Measurements from ENCODE around the gene SLC27A5.

DNA sequence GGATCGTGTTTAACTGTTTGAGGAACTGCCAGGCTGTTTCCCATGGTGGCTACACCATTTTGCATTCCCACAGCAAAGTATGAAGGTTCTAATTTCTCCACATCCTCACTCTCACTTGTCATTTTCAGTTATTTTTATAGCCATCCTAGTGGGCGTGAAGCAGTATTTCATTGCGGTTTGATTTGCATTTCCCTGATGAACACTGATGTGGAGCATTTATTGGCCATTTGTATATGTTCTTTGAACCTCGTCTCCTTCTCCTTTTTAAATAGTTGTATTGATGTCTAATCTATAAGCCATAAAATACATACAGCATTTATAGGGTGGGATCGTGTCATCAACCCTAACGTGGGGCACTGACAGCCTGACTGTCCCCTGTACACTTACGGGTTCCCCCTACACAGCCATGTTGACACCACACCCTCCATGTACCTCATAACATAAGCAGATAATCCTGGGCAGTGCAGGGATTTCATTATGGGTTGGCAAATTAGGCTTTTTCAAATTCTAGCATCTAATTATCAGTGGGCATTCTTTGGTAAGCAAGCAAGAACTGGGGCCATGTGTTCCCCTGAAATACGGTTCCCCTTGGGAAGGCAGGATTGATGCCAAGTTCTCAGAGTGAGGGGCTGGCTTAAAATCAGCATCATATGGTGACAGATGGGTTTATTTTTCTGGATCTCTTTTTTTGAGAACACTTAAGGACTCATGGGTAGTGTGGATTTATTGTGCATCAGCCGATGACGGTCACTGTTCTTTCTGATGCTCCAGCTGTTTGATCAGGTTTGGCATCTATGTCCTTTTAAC lies 19.4 kb upstream of the SLC27A5 start:
- TF ChIP-seq, protein P1, sequence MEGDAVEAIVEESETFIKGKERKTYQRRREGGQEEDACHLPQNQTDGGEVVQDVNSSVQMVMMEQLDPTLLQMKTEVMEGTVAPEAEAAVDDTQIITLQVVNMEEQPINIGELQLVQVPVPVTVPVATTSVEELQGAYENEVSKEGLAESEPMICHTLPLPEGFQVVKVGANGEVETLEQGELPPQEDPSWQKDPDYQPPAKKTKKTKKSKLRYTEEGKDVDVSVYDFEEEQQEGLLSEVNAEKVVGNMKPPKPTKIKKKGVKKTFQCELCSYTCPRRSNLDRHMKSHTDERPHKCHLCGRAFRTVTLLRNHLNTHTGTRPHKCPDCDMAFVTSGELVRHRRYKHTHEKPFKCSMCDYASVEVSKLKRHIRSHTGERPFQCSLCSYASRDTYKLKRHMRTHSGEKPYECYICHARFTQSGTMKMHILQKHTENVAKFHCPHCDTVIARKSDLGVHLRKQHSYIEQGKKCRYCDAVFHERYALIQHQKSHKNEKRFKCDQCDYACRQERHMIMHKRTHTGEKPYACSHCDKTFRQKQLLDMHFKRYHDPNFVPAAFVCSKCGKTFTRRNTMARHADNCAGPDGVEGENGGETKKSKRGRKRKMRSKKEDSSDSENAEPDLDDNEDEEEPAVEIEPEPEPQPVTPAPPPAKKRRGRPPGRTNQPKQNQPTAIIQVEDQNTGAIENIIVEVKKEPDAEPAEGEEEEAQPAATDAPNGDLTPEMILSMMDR (conservative IDR thresholded peaks at IDR 0.05 in 1 of 2, IDR thresholded peaks at IDR 0.05 in 1 of 2; ENCODE audit: extremely low read depth in 1 of 2, insufficient read depth in 1 of 2, low read depth in 1 of 2, low read length in 2 of 2): no peak
- no peak for TF ChIP-seq EZH2 (IDR thresholded peaks at IDR 0.05; ENCODE audit: borderline replicate concordance, low read length)

All from mammary epithelial cell (primary cell).